NB4 (cell line): ENCODE data around the gene MAP3K13.
"Not testable (repeated sequence)": the region's sequence is repeated elsewhere in the genome, so short reads cannot be mapped to it uniquely, and the experiment has no call there.

Source experiments
- DNase-seq: peaks from one replicate; pipeline ENCODE4 v3.0.0; 2010; ENCODE audit warnings: low read depth
- H3K4me3 ChIP-seq: one replicate; pipeline ENCODE4 v1.5.1; 2011; ENCODE audit warnings: mild to moderate bottlenecking, low read depth, low read length, moderate library complexity
- MYC ChIP-seq: IDR thresholded peaks from 2 replicates; pipeline ENCODE4 v1.6.1; 2011; ENCODE audit warnings: low read depth, low read length
- POLR2A ChIP-seq: IDR thresholded peaks from 2 replicates; pipeline ENCODE4 v1.6.1; 2011; ENCODE audit warnings: mild to moderate bottlenecking; ENCODE audit not compliant: insufficient read length; ENCODE audit errors: extremely low read depth
- TF ChIP-seq, protein P1 (sequence below): IDR thresholded peaks from 2 replicates; pipeline ENCODE4 v1.6.1; 2011; ENCODE audit warnings: low read depth, low read length
- TF ChIP-seq, protein P2 (sequence below): IDR thresholded peaks from one replicate; pipeline ENCODE4 v1.5.1; 2012; ENCODE audit warnings: low read depth, low read length

Gene MAP3K13

DNA sequence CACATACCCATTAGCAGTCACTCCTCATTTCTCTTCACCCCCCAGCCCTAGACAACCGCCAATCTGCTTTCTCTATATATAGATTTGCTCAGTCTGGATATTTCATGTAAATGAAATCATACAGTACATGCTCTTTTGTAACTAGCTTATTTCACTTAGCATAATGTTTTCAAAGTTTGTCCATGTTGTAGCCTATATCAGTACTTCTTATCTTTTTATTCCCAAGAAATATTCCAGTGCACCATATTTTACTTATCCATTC lies 3.1 kb downstream of the MAP3K13 start:
- TF ChIP-seq, protein P1, sequence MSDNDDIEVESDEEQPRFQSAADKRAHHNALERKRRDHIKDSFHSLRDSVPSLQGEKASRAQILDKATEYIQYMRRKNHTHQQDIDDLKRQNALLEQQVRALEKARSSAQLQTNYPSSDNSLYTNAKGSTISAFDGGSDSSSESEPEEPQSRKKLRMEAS, result no peak
- no peak for TF ChIP-seq MYC
- DNase-seq, result no peak

DNA sequence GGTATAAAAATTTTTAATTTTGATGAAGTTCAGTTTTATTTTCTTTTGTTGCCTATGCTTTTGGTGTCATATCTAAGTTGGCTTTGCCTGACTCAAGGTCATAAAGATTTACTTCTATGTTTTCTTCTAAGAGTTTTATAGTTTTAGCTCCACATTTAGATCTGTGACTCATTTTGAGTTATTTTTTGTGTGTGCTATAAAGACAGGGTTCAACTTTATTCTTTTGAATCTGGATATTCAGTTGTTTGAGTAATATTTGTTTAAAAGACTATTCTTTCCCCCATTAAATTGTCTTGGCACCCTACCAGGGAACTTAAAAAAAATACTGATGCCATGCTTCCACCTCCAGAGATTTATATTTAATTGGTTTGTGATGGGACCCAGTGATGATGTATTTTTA lies 4.0 kb downstream of the MAP3K13 start:
- H3K4me3 ChIP-seq, result no peak overlapping the region
- DNase-seq, result no peak
- TF ChIP-seq, protein P2, sequence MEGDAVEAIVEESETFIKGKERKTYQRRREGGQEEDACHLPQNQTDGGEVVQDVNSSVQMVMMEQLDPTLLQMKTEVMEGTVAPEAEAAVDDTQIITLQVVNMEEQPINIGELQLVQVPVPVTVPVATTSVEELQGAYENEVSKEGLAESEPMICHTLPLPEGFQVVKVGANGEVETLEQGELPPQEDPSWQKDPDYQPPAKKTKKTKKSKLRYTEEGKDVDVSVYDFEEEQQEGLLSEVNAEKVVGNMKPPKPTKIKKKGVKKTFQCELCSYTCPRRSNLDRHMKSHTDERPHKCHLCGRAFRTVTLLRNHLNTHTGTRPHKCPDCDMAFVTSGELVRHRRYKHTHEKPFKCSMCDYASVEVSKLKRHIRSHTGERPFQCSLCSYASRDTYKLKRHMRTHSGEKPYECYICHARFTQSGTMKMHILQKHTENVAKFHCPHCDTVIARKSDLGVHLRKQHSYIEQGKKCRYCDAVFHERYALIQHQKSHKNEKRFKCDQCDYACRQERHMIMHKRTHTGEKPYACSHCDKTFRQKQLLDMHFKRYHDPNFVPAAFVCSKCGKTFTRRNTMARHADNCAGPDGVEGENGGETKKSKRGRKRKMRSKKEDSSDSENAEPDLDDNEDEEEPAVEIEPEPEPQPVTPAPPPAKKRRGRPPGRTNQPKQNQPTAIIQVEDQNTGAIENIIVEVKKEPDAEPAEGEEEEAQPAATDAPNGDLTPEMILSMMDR, result no peak
- TF ChIP-seq, protein P1, result no peak
- no peak for TF ChIP-seq POLR2A

More for the DNA sequence above, 3.1 kb downstream of the MAP3K13 start:
- H3K4me3 ChIP-seq, result no peak overlapping the region

DNA sequence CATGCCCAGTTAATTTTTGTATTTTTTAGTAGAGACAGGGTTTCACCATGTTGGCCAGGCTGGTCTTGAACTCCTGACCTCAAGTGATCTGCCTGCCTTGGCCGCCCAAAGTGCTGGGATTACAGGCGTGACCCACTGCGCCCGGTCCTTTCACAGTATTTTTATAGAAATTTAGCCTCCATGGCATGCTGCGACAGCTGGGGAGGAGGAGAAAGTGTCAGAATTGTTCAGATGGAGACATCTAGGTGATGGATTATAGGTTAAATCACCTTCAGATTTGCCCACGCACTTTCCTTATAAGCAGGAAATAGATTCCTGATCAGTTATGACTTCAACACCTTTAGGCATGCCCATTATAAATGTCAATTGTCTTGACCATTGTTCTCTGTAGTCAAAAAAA lies 7.4 kb downstream of the MAP3K13 start:
- H3K4me3 ChIP-seq, DNase-seq: not testable (repeated sequence)

DNA sequence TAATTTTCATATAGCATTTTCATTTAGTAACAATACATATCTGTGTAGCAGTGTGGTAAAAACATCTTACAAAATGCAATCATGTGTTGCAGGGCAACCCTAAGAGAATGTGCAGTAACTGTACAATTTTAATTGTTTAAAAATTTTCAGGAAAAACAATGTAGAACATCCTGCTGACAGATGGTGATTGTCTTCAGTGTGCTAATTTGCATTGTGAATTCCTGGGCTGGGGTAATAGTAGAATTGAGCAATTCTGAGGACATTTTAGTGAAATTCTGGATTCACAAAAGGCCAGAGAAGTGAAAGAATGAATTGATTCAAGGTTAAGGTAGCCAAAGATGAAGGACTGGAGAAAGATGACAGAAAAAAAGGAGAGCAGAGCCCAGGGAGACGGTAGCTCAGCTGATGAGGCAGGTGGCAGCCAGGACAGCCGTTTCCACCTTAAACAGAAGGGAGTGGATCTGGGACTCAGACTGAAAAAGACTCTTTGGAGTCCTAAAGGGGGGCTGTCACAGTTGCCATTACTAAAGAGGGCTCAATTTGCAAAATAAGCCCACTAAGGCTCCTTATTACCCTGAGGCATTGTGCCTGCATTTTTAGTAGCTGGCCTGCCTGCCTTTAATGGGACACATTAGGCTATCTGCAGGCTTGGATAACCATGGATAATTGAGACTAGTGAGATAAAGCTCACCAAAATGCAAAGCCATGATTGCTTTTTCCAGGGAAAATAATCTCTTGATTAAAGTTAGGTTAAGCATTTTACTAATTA lies 8.6 kb downstream of the MAP3K13 start:
- no peak for DNase-seq
- H3K4me3 ChIP-seq, result no peak overlapping the region
- TF ChIP-seq POLR2A (no peak), MYC (no peak)
- TF ChIP-seq, protein P2, result no peak
- TF ChIP-seq, protein P1, result no peak

DNA sequence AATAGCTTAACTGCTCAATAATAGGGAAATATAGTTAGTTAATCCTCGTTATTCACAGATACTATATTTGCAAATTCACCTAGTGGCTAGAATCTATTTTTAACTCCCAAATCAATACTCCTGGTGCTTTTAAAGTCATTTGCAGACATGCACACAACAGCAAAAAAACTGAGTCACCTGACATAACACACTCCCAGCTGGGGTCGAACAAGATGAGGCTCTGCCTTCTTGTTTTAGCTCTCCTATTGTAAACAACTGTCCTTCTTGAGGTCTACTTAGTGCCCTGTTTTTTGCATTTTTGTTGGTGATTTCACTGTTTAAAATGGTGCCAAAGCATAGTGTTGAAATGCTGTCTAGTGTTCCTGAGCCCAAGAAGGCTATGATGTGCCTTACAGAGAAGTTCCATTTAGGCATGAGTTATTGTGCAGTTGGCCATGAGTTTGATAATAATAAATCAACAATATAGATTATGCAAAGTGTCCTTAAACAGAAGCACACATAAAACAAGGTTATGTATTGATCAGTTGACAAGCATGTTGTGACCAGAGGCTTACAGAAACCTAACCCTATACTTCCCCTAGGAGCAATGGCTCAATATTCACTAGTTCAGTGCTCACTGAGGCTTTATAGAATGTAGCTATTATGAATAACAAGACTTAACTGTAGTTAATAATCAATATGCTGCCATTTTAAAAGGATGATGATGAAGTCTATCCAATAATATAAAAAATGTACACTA lies 18.6 kb downstream of the MAP3K13 start:
- no peak overlapping the region for H3K4me3 ChIP-seq
- TF ChIP-seq, protein P2, result no peak
- TF ChIP-seq POLR2A, result no peak
- no peak for TF ChIP-seq MYC
- TF ChIP-seq, protein P1, result no peak
- no peak for DNase-seq

DNA sequence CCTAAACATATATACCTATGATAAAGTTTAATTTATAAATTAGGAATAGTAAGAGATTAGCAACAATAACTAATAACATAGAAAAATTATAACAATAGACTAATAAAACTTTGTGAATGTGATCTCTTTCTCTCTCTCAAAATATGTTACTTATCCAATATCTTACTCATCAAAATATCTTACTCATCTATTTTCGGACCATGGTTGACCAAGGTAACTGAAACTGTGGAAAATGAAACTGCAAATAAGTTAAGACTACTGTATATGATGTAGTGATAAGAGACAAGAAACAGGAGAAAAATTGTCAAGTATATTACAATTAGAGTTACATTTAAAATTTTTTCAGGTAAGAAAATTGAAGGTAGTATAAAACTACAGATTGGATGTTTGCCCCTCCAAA lies 19.2 kb downstream of the MAP3K13 start:
- no peak overlapping the region for H3K4me3 ChIP-seq
- TF ChIP-seq, protein P2, result no peak
- no peak for TF ChIP-seq MYC
- TF ChIP-seq, protein P1, result no peak
- no peak for TF ChIP-seq POLR2A
- DNase-seq, result no peak

DNA sequence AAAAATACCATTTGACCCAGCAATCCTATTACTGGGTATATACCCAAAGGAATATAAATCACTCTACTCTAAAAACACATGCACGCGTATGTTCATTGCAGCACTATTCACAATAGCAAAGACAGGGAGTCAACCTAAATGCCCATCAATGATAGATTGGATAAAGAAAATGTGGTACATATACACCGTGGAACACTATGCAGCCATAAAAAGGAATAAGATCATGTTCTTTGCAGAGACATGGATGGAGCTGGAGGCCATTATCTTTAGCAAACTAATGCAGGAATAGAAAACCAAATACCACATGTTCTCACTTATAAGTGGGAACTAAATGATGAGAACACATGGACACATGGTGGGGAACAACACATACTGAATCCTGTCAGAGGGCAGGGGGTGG lies 23.6 kb downstream of the MAP3K13 start:
- DNase-seq, H3K4me3 ChIP-seq: not testable (repeated sequence)
